ENCODE measurements around the gene BLOC1S1. TPM values are rescaled to one million over a fixed set of nuclear protein-coding genes. Genes with fewer than 3 reads are reported as not detected.

The BLOC1S1 gene
- total RNA-seq, 1 donor from 2014 or later, result 64.8 TPM

GRCh38 chr12:55728186-55728938 lies 12.5 kb downstream of the BLOC1S1 start:
- H3K4me1 Mint-ChIP-seq (ENCODE audit: low read depth), result peaks cover 48% of the 10 kb centered on the region
- peak overlapping the region; percentile 81 for H3K4me3 Mint-ChIP-seq
- no peaks in the 10 kb centered on the region for H3K9me3 Mint-ChIP-seq
- intact Hi-C loops (cut with micrococcal nuclease), result loop anchor here (2.0 kb wide), 2 partner anchors 14 to 88 kb away; partner anchors contain the start of genes GDF11 and SARNP
- H3K27me3 Mint-ChIP-seq (ENCODE audit: insufficient read depth), result peaks cover 1% of the 10 kb centered on the region
- peak overlapping the region; percentile 69 for H3K27ac Mint-ChIP-seq
- DNase-seq (ENCODE audit: low spot score), result no peak
- H3K36me3 Mint-ChIP-seq (ENCODE audit: low read depth), result peaks cover 22% of the 10 kb centered on the region

- Mint-ChIP-seq H3K27ac (peak within 1 kb of the TSS; percentile 96), H3K4me1 (ENCODE audit: low read depth) (peaks cover 48% of the 10 kb centered on the region), H3K27me3 (ENCODE audit: insufficient read depth) (peaks cover 1% of the 10 kb centered on the region), H3K9me3 (no peaks in the 10 kb centered on the region), H3K36me3 (ENCODE audit: low read depth) (peaks cover 22% of the 10 kb centered on the region), H3K4me3 (peak within 1 kb of the TSS; percentile 90)
- DNase-seq (ENCODE audit: low spot score), result peak; percentile 50
- intact Hi-C loops (cut with micrococcal nuclease), result loop anchor here (1.0 to 2.0 kb wide), 5 partner anchors 9 to 200 kb away; partner anchors contain the start of genes BLOC1S1, GDF11 and SARNP
Observed at GRCh38 chr12:55728939-55729818, 13.3 kb downstream of the BLOC1S1 start, which contains the start of gene CD63. Gene CD63, minus strand, starts transcription at chr12:55729009. Its CDS starts 668 bp downstream, at chr12:55728341.

- intact Hi-C loops (cut with micrococcal nuclease), result loop anchor here (1.0 to 2.0 kb wide), 5 partner anchors 8 to 199 kb away; partner anchors contain the start of genes BLOC1S1, GDF11 and SARNP
- peaks cover 1% of the 10 kb centered on the region for H3K27me3 Mint-ChIP-seq (ENCODE audit: insufficient read depth)
- H3K4me1 Mint-ChIP-seq (ENCODE audit: low read depth), result peaks cover 40% of the 10 kb centered on the region
- no peaks in the 10 kb centered on the region for H3K9me3 Mint-ChIP-seq
- H3K4me3 Mint-ChIP-seq, result peak overlapping the region; percentile 90
- peaks cover 17% of the 10 kb centered on the region for H3K36me3 Mint-ChIP-seq (ENCODE audit: low read depth)
- no peak for DNase-seq (ENCODE audit: low spot score)
- H3K27ac Mint-ChIP-seq, result peak overlapping the region; percentile 96
Observed at GRCh38 chr12:55729819-55730818, 14.3 kb downstream of the BLOC1S1 start.

- DNase-seq (ENCODE audit: low spot score), result no peak
- intact Hi-C loops (cut with micrococcal nuclease), result no loop called here
- H3K4me3 Mint-ChIP-seq, result no peak overlapping the region
Observed at GRCh38 chr12:55732288-55732687, 16.4 kb downstream of the BLOC1S1 start.

GRCh38 chr12:55733021-55733555 lies 17.2 kb downstream of the BLOC1S1 start:
- Mint-ChIP-seq H3K4me3 (no peak overlapping the region), H3K27ac (no peak overlapping the region), H3K36me3 (ENCODE audit: low read depth) (no peaks in the 10 kb centered on the region), H3K4me1 (ENCODE audit: low read depth) (peaks cover 36% of the 10 kb centered on the region), H3K27me3 (ENCODE audit: insufficient read depth) (no peaks in the 10 kb centered on the region), H3K9me3 (no peaks in the 10 kb centered on the region)
- intact Hi-C loops (cut with micrococcal nuclease), result no loop called here
- DNase-seq (ENCODE audit: low spot score), result no peak

More at GRCh38 chr12:55732288-55732687, 16.4 kb downstream of the BLOC1S1 start:
- H3K4me1 Mint-ChIP-seq (ENCODE audit: low read depth), result peaks cover 33% of the 10 kb centered on the region
- H3K27ac Mint-ChIP-seq, result no peak overlapping the region
- no peaks in the 10 kb centered on the region for H3K9me3 Mint-ChIP-seq
- peaks cover 4% of the 10 kb centered on the region for H3K36me3 Mint-ChIP-seq (ENCODE audit: low read depth)
- no peaks in the 10 kb centered on the region for H3K27me3 Mint-ChIP-seq (ENCODE audit: insufficient read depth)

- no peaks in the 10 kb centered on the region for H3K36me3 Mint-ChIP-seq (ENCODE audit: low read depth)
- intact Hi-C loops (cut with micrococcal nuclease), result no loop called here
- H3K27ac Mint-ChIP-seq, result no peak overlapping the region
- H3K9me3 Mint-ChIP-seq, result no peaks in the 10 kb centered on the region
- H3K4me3 Mint-ChIP-seq, result no peak overlapping the region
- no peak for DNase-seq (ENCODE audit: low spot score)
- peaks cover 40% of the 10 kb centered on the region for H3K4me1 Mint-ChIP-seq (ENCODE audit: low read depth)
- H3K27me3 Mint-ChIP-seq (ENCODE audit: insufficient read depth), result no peaks in the 10 kb centered on the region
Observed at GRCh38 chr12:55733858-55734257, 18.0 kb downstream of the BLOC1S1 start.

GRCh38 chr12:55734595-55734994 lies 18.7 kb downstream of the BLOC1S1 start:
- Mint-ChIP-seq H3K4me3 (no peak overlapping the region), H3K9me3 (no peaks in the 10 kb centered on the region), H3K27ac (no peak overlapping the region), H3K27me3 (ENCODE audit: insufficient read depth) (no peaks in the 10 kb centered on the region), H3K36me3 (ENCODE audit: low read depth) (no peaks in the 10 kb centered on the region), H3K4me1 (ENCODE audit: low read depth) (peaks cover 37% of the 10 kb centered on the region)
- no peak for DNase-seq (ENCODE audit: low spot score)
- intact Hi-C loops (cut with micrococcal nuclease), result no loop called here

- Mint-ChIP-seq H3K4me1 (ENCODE audit: low read depth) (peaks cover 29% of the 10 kb centered on the region), H3K27ac (no peak overlapping the region), H3K4me3 (no peak overlapping the region), H3K36me3 (ENCODE audit: low read depth) (no peaks in the 10 kb centered on the region), H3K27me3 (ENCODE audit: insufficient read depth) (no peaks in the 10 kb centered on the region), H3K9me3 (no peaks in the 10 kb centered on the region)
- DNase-seq (ENCODE audit: low spot score), result no peak
- intact Hi-C loops (cut with micrococcal nuclease), result no loop called here
Observed at GRCh38 chr12:55736076-55736475, 20.2 kb downstream of the BLOC1S1 start.

- peak; percentile 43 for DNase-seq (ENCODE audit: low spot score)
- peak overlapping the region; percentile 61 for H3K27ac Mint-ChIP-seq
- peaks cover 35% of the 10 kb centered on the region for H3K4me1 Mint-ChIP-seq (ENCODE audit: low read depth)
- H3K27me3 Mint-ChIP-seq (ENCODE audit: insufficient read depth), result peaks cover 3% of the 10 kb centered on the region
- no peaks in the 10 kb centered on the region for H3K9me3 Mint-ChIP-seq
- intact Hi-C loops (cut with micrococcal nuclease), result loop anchor here (1.0 kb wide), 3 partner anchors 13 to 548 kb away; no protein-coding TSS in a partner anchor
- peak overlapping the region; percentile 79 for H3K4me3 Mint-ChIP-seq
- no peaks in the 10 kb centered on the region for H3K36me3 Mint-ChIP-seq (ENCODE audit: low read depth)
Observed at GRCh38 chr12:55736780-55737580, 21.1 kb downstream of the BLOC1S1 start.

- H3K27me3 Mint-ChIP-seq (ENCODE audit: insufficient read depth), result peaks cover 3% of the 10 kb centered on the region
- intact Hi-C loops (cut with micrococcal nuclease), result loop anchor here (1.0 to 2.0 kb wide), 13 partner anchors 8 to 548 kb away; partner anchors contain the start of genes CD63, DNAJC14, PA2G4 and RPS26
- H3K9me3 Mint-ChIP-seq, result no peaks in the 10 kb centered on the region
- peak overlapping the region; percentile 77 for H3K27ac Mint-ChIP-seq
- no peak for DNase-seq (ENCODE audit: low spot score)
- peaks cover 41% of the 10 kb centered on the region for H3K4me1 Mint-ChIP-seq (ENCODE audit: low read depth)
- no peaks in the 10 kb centered on the region for H3K36me3 Mint-ChIP-seq (ENCODE audit: low read depth)
- peak overlapping the region; percentile 79 for H3K4me3 Mint-ChIP-seq
Observed at GRCh38 chr12:55737581-55738122, 21.8 kb downstream of the BLOC1S1 start.

Data from activated T-helper 1 cell treated with anti-CD3 and anti-CD28 coated beads, Interleukin-12 subunit alpha, Interleukin-12 subunit beta, Interleukin-2, Interleukin-4 antibody, amounts not matched to agents 30 ng/mL and 10 ng/mL and 1 ng/mL, durations not matched to agents 14 hours and 24 hours and 36 hours (primary cell).